Activated CD4-positive, alpha-beta T cell treated with anti-CD3 and anti-CD28 coated beads, Interleukin-10, Interleukin-2, amounts not matched to agents 100 ng/mL and 50 ng/mL, durations not matched to agents 16 hours and 8 hours (primary cell): Measurements from ENCODE around the gene PAPSS2.
"Not testable (repeated sequence)": the region's sequence is repeated elsewhere in the genome, so short reads cannot be mapped to it uniquely, and the experiment has no call there.

Experiments
- DNase-seq: peaks from one replicate; pipeline ENCODE4 v3.0.0-alpha.2; 2020

PAPSS2 gene

GRCh38 chr10:87643920-87644319, 15.8 kb upstream of the PAPSS2 start:
- DNase-seq, result no peak

DNA sequence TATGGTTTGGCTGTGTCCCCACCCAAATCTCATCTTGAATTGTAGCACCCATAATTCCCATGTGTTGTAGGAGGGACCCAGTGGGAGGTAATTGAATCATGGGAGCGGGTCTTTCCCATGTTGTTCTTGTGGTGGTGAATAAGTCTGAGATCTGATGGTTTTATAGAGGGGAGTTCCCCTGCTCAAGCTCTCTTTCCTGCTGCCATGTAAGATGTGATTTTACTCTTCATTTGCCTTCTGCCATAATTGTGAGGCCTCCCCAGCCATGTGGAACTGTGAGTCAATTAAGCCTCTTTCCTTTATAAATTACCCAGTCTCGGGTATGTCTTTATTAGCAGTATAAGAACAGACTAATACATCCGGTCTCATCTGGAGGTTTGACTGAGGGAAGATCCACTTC, 15.2 kb upstream of the PAPSS2 start:
- not testable (repeated sequence) for DNase-seq

DNA sequence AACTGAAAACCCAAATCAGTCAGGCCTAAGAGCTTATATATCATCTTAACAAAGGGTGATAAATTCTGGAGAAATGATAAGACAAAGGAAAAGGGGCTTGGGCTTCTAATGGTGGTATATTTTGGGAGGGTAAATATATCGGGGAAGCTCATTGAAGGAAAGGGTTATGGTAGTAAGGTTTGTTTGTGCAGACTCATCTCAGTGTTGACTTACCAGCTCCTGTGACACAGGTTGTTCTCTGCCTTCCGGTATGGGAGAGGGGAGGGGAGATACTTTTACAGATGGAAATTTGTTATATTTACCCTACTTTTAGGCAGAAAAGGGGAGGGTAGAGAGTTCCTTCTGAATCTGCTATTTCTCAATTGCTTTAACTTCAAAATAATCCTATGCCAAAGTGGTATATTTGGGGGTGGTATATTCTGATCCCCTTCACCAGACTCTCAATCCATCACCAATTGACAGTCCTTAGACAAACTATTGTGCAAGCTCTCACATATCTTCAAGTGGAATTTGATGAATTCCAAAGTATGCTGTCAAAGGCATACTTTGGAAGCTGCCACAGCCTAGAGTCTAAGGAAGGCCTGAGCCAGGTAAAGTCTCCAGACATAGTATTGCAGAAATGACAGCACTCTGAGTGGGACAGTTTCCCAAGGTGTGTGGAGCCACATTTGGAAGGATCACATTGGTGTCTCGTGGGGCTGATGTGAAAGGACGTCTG, 13.3 kb upstream of the PAPSS2 start:
- DNase-seq, result no peak

- DNase-seq, result no peak
These were observed 12.7 kb upstream of the PAPSS2 start for GRCh38 chr10:87646935-87647334.

GRCh38 chr10:87650838-87651589, 8.7 kb upstream of the PAPSS2 start:
- DNase-seq, result no peak

GRCh38 chr10:87651801-87652200, 7.9 kb upstream of the PAPSS2 start:
- DNase-seq, result no peak

GRCh38 chr10:87652261-87652660, 7.4 kb upstream of the PAPSS2 start:
- DNase-seq, result no peak

GRCh38 chr10:87654212-87654611, 5.5 kb upstream of the PAPSS2 start:
- DNase-seq, result no peak

DNA sequence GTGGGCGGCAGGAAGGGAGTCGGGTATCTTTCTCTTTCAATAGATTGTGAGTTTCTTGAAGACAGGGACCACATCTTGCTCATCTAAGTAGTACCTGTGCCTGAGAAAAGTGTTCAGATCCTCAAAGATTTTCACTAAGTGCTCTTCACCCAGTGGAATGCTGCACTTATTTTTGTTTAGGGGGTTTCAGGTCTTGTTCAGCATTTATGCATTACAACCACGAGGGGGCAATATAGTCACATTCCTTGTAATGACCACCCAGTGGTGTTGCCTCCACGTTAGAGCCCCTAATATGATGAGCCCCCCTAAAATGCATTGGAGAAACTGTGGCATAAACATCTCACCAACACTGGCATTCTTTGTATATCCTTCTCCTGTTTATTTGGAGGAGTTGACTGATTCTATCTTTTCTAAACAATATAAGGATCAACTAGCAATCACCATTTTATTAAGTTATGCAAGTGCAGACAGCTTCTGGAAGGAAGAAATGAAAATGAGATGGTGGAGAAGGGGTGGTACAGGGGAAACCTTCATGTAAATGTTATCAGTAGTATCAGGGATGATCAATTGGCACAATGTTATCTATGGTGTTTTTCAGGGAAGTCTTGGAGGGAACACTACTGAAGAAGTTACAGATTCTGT, 3.1 kb upstream of the PAPSS2 start:
- DNase-seq, result peak; percentile 55

GRCh38 chr10:87657371-87657770, 2.3 kb upstream of the PAPSS2 start:
- DNase-seq, result no peak

DNA sequence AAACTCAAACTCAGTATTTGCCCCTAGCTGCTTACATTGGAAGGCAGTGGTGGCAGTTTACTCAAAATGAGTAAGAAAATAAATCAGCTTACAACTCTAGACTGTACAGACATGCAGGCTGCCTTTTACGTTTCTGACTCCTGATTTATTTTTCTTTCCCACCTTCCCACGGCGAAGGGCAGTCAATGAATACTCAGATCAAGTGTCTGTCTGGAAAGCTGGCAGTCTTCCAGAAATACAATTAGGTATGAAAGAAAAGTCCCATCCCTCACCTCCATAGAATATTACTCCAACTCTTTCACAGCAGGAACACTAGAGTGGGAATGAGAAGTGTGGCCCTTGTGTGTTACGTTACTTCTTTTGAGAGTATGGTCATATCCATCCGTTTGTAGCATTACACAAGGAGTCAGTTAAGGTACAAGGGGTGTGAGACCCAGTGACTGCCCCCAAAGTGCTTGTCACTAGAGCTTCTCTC, 1.3 kb upstream of the PAPSS2 start:
- DNase-seq, result no peak

DNA sequence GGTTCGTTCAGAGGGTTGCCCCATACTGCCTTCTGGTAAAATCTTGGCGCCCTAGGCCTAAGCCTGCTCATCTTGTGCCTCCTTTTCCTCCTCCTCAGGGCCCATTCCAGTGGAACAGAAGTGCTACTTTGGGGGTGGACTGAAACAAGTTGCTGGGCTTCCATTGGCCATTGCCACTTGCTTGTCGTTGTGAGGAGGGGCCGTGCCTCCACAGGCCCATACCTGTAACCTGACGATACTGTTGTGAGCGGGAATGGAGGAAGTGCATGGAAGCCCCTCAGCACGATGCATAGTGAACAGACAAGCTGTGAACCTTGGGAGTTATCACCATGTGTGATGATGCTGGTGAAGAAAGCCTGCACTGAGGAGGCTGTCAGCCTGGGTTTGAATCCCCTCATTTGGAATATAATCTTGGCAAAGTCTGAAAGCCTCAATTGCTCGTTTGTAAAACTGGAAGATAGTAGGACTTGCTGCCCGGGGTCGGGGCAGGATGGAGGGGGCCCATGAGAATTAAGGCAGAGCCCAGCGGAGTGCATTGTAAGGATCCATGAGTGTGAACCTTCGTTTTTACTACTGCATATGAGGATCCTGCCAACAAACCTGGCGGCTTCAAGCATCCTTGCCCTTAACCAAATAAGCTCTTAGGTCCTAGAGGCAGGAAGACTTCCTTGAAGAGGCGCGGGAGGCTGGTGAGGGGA, 671 bp upstream of the PAPSS2 start:
- no peak for DNase-seq

DNA sequence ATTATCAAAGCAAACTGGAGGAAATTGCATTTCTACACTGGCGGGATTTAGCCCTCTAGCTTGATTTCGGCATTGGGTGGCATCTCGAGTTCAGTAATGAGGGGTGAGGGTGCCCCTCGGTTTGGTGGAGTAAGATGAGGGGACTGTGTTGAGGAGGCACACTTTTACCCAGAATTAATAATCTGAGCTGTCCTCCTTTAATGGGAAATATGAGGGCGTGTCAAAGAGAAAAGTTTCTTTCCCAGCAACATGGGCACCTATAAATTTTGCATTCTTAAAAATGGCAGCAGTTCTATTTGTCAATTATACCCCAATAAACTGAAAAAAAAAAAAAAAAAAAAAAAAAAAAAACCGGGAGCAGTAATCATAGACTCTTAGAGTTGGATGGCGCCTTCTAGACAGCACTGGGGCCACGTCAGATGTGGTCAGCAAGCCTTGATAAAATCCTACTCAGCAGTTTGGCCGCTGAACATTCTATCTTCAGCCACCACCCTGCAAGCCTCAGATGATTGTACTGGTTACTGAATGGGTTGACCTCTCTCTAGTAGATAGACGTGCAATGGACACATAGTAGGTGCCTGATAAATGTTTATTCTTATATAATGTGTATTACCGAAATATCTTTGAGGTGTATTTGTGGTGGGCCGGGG, 931 bp downstream of the PAPSS2 start:
- no peak for DNase-seq

- DNase-seq, result no peak
These were observed 2.4 kb downstream of the PAPSS2 start for GRCh38 chr10:87661861-87662785.

DNA sequence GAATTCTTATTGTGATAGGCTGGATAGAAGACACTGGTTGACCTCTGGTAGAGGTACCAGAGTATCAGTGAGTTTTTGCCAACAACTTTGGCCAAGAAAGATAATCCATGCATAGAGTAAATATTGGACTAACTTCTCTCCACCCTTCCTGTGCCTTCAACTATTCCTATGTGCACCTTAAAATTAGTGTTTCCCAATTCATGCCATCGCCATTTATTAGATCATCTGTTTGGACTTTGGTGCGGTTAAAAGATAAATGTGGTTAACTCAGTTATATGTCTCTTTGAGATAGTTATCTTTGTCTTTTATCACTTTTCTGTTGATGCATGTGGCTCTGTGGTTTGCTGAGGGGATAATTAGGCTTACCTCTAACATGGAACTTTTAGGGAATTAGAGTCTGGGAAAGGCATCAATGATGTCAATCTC, 4.6 kb downstream of the PAPSS2 start:
- DNase-seq, result no peak

GRCh38 chr10:87667493-87667892, 7.8 kb downstream of the PAPSS2 start:
- DNase-seq, result no peak

GRCh38 chr10:87668324-87669074, 8.8 kb downstream of the PAPSS2 start:
- no peak for DNase-seq

GRCh38 chr10:87669752-87670151, 10.1 kb downstream of the PAPSS2 start:
- DNase-seq, result no peak

DNA sequence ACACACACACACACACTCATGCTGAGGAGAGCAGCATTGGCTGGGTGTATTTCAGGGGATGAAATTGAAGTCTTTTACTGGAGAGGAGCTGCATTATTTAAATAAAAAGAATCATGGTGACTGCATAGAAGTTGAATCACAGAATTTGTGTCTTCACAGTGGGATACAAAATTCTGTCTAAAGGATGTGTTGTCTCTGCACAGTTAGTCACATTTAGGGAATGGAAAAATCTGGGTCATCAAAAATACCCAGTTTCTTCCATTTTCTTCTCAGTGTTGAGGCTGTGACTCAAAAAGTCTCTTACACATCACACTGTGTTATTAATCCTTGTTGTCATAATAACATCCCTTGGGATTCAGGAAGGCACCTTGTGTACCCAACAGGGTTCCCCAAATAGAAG, 10.9 kb downstream of the PAPSS2 start:
- DNase-seq, result no peak

GRCh38 chr10:87671139-87671815, 11.6 kb downstream of the PAPSS2 start:
- DNase-seq, result no peak
